Endometrial microvascular endothelial cells (primary cell): Measurements from ENCODE around the gene LITAF. TPM values are rescaled to one million over a fixed set of nuclear protein-coding genes. Genes with fewer than 3 reads are reported as not detected.
"Not testable (repeated sequence)": the region's sequence is repeated elsewhere in the genome, so short reads cannot be mapped to it uniquely, and the experiment has no call there.

Source experiments
- in situ Hi-C: cut with HindIII; loops from 2 replicates; pipeline ENCODE4 v1.10.0; 2017; ENCODE audit warnings: low sequenced_read_pairs, low pct_unique_long_range_greater_than_20kb; ENCODE audit errors: inconsistent ontology term
- total RNA-seq: library from RNA; depleted of rRNA; stranded (reverse); fragments of >200 nt; gene quantifications from one replicate; pipeline ENCODE4 v1.2.3, GENCODE V29; 2015; ENCODE audit errors: inconsistent ontology term

Gene LITAF
- total RNA-seq, 1 donor from 2014 or later = 10.2 TPM

GRCh38 chr16:11510178-11510973, 76.3 kb downstream of the LITAF start:
- in situ Hi-C loops = no loop called here

- in situ Hi-C loops = no loop called here
Observed at GRCh38 chr16:11507991-11508390, 78.7 kb downstream of the LITAF start.

- in situ Hi-C loops = no loop called here
Observed at GRCh38 chr16:11507350-11507749, 79.4 kb downstream of the LITAF start.

GRCh38 chr16:11506741-11507305, 79.9 kb downstream of the LITAF start:
- in situ Hi-C loops = no loop called here

GRCh38 chr16:11504261-11504660, 82.5 kb downstream of the LITAF start:
- in situ Hi-C loops = not testable (repeated sequence)

GRCh38 chr16:11503566-11503965, 83.2 kb downstream of the LITAF start:
- in situ Hi-C loops = no loop called here

- in situ Hi-C loops = no loop called here
Observed at GRCh38 chr16:11502239-11502638, 84.5 kb downstream of the LITAF start.

GRCh38 chr16:11501632-11502031, 85.1 kb downstream of the LITAF start:
- in situ Hi-C loops = no loop called here

GRCh38 chr16:11500700-11501346, 85.9 kb downstream of the LITAF start:
- in situ Hi-C loops = no loop called here

GRCh38 chr16:11499295-11500089, 87.2 kb downstream of the LITAF start:
- in situ Hi-C loops = no loop called here

GRCh38 chr16:11498683-11499082, 88.0 kb downstream of the LITAF start:
- in situ Hi-C loops = no loop called here

GRCh38 chr16:11497851-11498289, 88.8 kb downstream of the LITAF start:
- in situ Hi-C loops = no loop called here

Other genes starting within 250 kb of the LITAF start
- 10.9 TPM for gene RMI2, start 241.5 kb downstream of the LITAF start, total RNA-seq
- 11.4 TPM for gene SNN, start 81.5 kb upstream of the LITAF start, total RNA-seq
- 63.2 TPM for gene TXNDC11, start 155.9 kb upstream of the LITAF start, total RNA-seq
- gene ZC3H7A, start 210.3 kb upstream of the LITAF start, total RNA-seq = 40.4 TPM